GM06990 (cell line): ENCODE results near the gene TEAD1.

Experiments
- DNase-seq: peaks from one replicate; pipeline ENCODE4 v3.0.0-alpha.2; 2011; ENCODE audit not compliant: insufficient read length; ENCODE audit errors: extremely low read depth
- H3K27me3 ChIP-seq: replicated peaks from 2 replicates; pipeline ENCODE4 v1.6.0; 2011; ENCODE audit warnings: low read length; ENCODE audit not compliant: control insufficient read depth, insufficient read depth
- H3K36me3 ChIP-seq: 2 replicates; pipeline ENCODE4 v1.5.1; 2011; ENCODE audit warnings: low read length; ENCODE audit not compliant: control insufficient read depth, insufficient read depth
- H3K4me3 ChIP-seq: replicated peaks from 2 replicates; pipeline ENCODE4 v1.5.1; 2011; ENCODE audit warnings: low read depth, mild to moderate bottlenecking, control low read depth, low read length
- TF ChIP-seq, protein P1 (sequence below): IDR thresholded peaks from 2 replicates; pipeline ENCODE4 v1.5.1; 2011; ENCODE audit warnings: low read length, control low read depth, mild to moderate bottlenecking, inconsistent platforms; ENCODE audit not compliant: insufficient read depth, poor library complexity, severe bottlenecking

The TEAD1 gene

GRCh38 chr11:12938590-12939247 lies 264.5 kb downstream of the TEAD1 start:
- H3K4me3 ChIP-seq: no peak overlapping the region
- H3K36me3 ChIP-seq: no peaks in the 10 kb centered on the region
- TF ChIP-seq, protein P1, sequence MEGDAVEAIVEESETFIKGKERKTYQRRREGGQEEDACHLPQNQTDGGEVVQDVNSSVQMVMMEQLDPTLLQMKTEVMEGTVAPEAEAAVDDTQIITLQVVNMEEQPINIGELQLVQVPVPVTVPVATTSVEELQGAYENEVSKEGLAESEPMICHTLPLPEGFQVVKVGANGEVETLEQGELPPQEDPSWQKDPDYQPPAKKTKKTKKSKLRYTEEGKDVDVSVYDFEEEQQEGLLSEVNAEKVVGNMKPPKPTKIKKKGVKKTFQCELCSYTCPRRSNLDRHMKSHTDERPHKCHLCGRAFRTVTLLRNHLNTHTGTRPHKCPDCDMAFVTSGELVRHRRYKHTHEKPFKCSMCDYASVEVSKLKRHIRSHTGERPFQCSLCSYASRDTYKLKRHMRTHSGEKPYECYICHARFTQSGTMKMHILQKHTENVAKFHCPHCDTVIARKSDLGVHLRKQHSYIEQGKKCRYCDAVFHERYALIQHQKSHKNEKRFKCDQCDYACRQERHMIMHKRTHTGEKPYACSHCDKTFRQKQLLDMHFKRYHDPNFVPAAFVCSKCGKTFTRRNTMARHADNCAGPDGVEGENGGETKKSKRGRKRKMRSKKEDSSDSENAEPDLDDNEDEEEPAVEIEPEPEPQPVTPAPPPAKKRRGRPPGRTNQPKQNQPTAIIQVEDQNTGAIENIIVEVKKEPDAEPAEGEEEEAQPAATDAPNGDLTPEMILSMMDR: no peak
- H3K27me3 ChIP-seq: peaks cover 3% of the 10 kb centered on the region; the same call in 1 of the 2 replicates
- no peak for DNase-seq

DNA sequence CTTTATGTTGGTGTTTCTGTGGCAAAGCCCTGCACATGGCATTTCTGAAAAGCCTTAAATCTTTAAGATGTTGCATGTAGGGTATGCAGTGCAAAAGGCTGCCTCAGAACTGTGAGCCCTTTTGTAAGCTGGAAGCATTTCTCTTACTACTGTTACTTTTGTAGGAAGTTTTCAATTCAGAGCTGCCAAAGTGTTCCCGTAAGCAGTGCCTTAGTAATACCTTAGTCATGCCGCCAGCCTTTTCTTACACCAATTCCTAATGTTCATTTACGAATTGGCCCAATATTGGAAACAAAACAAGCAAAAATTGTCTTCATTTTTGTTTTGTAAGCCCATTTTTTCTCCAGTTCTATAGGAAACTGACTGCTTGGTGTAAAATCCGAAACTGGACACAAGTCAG lies 267.4 kb downstream of the TEAD1 start:
- TF ChIP-seq, protein P1: no peak
- Histone ChIP-seq H3K27me3 (peaks cover 3% of the 10 kb centered on the region; the same call in 1 of the 2 replicates), H3K36me3 (no peaks in the 10 kb centered on the region), H3K4me3 (no peak overlapping the region)
- no peak for DNase-seq

DNA sequence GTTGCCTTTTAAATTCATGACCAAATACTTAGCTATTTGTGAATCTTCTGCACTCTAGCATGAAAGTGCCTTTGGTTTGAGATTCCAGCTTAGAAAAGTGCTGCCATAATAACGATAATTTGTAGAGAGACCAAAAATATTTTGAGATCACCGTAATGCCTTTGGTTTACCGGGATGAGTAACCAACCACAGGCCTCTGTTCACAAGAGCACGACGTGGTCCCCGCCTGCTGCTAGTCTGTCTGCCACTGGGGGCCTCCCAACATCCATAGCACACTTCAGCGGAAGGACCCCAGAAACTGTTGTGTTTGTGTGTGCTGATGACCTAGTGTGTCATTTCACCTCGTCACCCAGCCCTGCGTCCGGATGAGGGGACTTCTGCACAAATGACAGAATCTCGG lies 267.9 kb downstream of the TEAD1 start:
- H3K27me3 ChIP-seq: peaks cover 3% of the 10 kb centered on the region; the same call in 1 of the 2 replicates
- H3K36me3 ChIP-seq: no peaks in the 10 kb centered on the region
- DNase-seq: no peak
- TF ChIP-seq, protein P1: no peak
- H3K4me3 ChIP-seq: no peak overlapping the region

DNA sequence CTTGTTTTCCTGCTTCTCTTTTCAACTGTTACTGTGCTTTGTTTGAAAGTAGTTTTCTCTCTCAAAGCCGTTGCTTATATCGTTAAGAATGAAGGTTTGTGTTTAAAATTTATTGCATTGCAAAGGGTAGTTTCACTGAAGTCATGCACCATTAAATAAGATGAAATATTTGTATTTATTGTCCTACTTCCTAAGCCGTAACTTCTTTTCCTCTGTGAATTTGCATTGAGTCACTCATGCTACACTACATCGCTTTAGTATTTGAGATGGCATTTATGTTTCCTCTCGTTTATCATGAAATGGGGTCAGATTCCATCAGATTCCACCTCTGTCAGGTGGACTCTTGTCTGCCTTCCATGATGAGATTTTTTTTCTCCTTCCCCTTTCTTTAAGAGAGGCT lies 269.1 kb downstream of the TEAD1 start:
- Histone ChIP-seq H3K36me3 (no peaks in the 10 kb centered on the region), H3K4me3 (no peak overlapping the region), H3K27me3 (peaks cover 3% of the 10 kb centered on the region; the same call in 1 of the 2 replicates)
- no peak for DNase-seq
- TF ChIP-seq, protein P1: no peak

GRCh38 chr11:12944889-12945288 lies 270.7 kb downstream of the TEAD1 start:
- H3K4me3 ChIP-seq: no peak overlapping the region
- TF ChIP-seq, protein P1: no peak
- DNase-seq: no peak
- H3K27me3 ChIP-seq: peaks cover 3% of the 10 kb centered on the region; the same call in 1 of the 2 replicates
- H3K36me3 ChIP-seq: no peaks in the 10 kb centered on the region
